ENCODE data around the gene ZNF467.

The ZNF467 gene

GRCh38 chr7:149789101-149789500 lies 15.7 kb upstream of the ZNF467 start:
- Histone ChIP-seq H3K27ac (no peak overlapping the region), H3K4me3 (no peak overlapping the region)

DNA sequence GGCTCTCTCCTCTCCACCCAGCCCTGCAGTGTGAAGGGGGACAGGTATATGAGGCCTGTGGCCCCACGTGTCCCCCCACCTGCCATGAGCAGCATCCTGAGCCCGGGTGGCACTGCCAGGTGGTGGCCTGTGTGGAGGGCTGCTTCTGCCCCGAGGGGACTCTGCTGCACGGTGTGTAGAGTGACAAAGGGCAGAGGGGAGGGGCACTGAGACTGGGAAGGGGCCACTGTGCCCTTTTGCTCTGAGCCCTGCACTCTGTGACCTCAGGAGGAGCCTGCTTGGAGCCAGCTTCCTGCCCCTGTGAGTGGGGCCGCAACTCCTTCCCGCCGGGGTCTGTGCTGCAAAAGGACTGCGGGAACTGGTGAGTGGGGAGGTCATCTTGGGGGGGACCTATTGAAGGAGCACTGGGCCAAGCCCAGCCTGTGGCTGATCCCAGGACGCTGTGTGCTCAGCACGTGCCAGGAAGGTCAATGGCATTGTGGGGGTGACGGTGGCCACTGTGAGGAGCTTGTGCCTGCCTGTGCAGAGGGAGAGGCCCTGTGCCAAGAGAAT lies 15.0 kb upstream of the ZNF467 start:
- Histone ChIP-seq H3K27ac (no peak overlapping the region), H3K4me3 (no peak overlapping the region)

GRCh38 chr7:149787428-149788299 lies 14.3 kb upstream of the ZNF467 start:
- H3K4me3 ChIP-seq, result no peak overlapping the region
- no peak overlapping the region for H3K27ac ChIP-seq

GRCh38 chr7:149785983-149786382 lies 12.6 kb upstream of the ZNF467 start:
- Histone ChIP-seq H3K27ac (no peak overlapping the region), H3K4me3 (no peak overlapping the region)

- Histone ChIP-seq H3K27ac (no peak overlapping the region), H3K4me3 (no peak overlapping the region)
Observed at GRCh38 chr7:149785402-149785801, 12.0 kb upstream of the ZNF467 start.

DNA sequence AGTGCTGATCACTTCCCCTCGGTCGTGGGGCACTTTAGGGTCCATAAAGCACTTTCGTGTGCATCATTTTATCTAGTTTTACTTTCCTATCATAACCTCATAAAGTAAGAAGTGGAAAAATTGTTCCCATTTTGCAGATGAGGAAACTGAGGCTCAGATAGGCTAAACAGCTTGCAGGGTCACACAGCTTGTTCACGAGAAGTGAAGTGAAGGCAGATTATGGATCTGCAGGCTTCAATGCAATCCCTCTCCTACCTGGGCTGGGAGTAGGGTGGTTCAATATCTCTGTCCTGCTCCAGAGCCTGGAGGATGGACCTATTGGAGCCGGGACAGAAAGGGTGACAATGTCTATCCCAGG lies 10.8 kb upstream of the ZNF467 start:
- no peak overlapping the region for H3K4me3 ChIP-seq
- no peak overlapping the region for H3K27ac ChIP-seq

GRCh38 chr7:149783386-149784250 lies 10.2 kb upstream of the ZNF467 start:
- no peak overlapping the region for H3K27ac ChIP-seq
- no peak overlapping the region for H3K4me3 ChIP-seq

DNA sequence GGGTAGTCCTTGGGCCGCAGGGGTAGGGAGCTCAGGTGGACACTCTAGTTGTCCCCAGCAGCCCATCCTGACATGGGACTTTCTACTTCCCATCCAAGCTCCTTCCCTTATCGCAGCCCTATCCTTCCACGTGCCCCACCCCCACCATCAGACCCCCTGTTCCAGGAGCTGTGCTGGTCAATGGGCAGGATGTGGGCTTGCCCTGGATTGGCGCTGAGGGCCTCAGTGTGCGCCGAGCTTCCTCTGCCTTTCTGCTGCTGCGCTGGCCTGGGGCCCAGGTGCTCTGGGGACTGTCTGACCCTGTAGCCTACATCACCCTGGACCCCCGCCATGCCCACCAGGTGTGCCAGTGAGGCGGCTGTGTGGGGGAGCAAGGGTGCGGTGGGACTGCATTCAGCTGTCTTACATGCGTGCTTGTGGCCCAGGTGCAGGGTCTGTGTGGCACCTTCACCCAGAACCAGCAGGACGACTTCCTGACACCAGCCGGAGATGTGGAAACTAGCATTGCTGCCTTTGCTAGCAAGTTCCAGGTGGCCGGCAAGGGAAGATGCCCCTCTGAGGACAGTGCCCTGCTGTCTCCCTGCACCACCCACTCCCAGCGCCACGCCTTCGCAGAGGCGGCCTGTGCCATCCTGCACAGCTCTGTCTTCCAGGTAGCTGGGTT lies 9.4 kb upstream of the ZNF467 start:
- no peak overlapping the region for H3K4me3 ChIP-seq
- H3K27ac ChIP-seq, result no peak overlapping the region

GRCh38 chr7:149781921-149782320 lies 8.5 kb upstream of the ZNF467 start:
- Histone ChIP-seq H3K4me3 (no peak overlapping the region), H3K27ac (no peak overlapping the region)

DNA sequence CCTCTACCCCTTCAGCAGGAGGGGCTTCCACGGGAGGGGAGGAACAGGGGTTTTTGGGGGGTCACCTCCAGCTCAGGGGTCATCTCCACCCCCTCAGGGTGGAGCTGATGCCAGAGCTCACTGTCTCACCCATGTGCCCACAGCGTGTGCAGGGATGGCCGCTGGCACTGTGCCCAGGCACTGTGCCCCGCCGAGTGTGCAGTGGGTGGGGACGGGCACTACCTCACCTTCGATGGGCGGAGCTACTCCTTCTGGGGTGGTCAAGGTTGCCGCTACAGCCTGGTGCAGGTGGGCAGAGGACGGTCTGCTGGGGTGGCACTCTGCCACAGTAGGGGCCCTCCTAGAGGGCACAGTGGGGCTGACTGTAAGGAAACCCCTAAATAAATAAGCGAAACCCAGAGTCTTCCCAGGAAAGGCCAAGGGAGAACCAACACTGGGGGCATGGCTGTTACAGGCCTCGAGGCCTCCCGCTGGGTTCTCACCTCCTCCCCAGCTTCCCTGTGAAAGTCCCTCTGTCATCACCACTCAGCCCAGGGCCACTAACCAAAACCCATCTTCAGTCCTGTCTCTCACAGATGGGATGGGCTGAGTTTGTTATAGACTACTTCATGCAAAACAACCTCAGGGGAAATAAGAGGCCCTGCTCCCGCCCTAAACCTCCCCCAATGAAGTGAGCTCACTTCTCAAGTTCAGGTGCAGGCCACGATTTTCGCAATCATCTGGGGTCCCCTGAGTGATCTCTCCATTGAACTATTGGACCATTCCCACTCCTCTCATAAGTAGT lies 7.4 kb upstream of the ZNF467 start:
- H3K4me3 ChIP-seq, result no peak overlapping the region
- no peak overlapping the region for H3K27ac ChIP-seq

- H3K4me3 ChIP-seq, result no peak overlapping the region
- no peak overlapping the region for H3K27ac ChIP-seq
Observed at GRCh38 chr7:149780056-149780455, 6.7 kb upstream of the ZNF467 start.

DNA sequence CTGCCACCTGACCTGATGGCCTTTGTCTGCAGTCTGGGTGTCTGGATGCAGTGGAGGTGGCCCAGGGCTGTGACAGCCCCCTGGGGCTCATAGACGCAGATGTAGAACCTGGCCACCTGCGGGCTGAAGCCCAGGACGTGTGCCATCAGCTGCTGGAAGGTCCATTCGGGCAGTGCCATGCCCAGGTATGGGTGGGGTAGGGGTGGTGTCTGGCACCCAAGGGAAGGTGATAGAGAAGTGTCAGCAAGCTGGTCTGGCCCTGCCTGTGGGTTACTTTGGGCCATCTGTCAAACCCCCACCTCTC lies 6.1 kb upstream of the ZNF467 start:
- no peak overlapping the region for H3K27ac ChIP-seq
- H3K4me3 ChIP-seq, result no peak overlapping the region

DNA sequence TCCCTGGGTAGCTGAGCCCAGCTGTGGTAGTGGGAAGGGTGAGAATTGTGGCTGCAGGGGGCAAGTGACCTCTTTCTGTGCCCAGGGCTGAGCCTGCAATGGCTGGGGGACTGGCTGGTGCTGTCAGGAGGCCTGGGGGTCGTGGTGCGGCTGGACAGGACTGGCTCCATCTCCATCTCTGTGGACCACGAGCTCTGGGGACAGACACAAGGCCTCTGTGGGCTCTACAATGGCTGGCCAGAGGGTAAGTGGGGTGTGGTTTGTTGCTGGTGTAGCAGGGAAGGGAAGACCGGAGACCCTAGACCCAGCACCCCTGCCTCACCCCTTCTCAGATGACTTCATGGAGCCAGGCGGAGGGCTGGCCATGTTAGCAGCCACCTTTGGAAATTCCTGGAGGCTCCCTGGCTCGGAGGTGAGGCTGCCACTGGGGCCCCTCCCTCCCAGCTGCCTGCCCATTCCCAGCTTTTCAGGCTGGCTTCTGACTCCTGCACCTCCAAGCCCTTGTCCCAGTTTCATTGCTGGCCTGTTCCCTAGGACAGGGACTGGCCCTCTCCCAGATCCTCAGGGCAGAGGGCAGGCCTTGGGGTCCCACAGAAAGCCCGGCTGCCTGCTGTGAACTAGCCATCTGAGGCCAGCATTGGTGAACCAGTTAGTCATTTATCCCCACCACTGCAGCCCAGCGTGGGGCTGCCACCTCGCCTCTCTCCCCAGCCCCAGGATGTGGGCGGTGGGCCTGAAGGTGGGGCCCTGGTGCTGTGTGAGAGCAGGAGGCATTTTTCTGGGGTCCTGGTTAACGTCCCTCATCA lies 5.5 kb upstream of the ZNF467 start:
- H3K4me3 ChIP-seq, result no peak overlapping the region
- H3K27ac ChIP-seq, result no peak overlapping the region

- Histone ChIP-seq H3K4me3 (no peak overlapping the region), H3K27ac (no peak overlapping the region)
Observed at GRCh38 chr7:149778327-149778637, 4.9 kb upstream of the ZNF467 start.

DNA sequence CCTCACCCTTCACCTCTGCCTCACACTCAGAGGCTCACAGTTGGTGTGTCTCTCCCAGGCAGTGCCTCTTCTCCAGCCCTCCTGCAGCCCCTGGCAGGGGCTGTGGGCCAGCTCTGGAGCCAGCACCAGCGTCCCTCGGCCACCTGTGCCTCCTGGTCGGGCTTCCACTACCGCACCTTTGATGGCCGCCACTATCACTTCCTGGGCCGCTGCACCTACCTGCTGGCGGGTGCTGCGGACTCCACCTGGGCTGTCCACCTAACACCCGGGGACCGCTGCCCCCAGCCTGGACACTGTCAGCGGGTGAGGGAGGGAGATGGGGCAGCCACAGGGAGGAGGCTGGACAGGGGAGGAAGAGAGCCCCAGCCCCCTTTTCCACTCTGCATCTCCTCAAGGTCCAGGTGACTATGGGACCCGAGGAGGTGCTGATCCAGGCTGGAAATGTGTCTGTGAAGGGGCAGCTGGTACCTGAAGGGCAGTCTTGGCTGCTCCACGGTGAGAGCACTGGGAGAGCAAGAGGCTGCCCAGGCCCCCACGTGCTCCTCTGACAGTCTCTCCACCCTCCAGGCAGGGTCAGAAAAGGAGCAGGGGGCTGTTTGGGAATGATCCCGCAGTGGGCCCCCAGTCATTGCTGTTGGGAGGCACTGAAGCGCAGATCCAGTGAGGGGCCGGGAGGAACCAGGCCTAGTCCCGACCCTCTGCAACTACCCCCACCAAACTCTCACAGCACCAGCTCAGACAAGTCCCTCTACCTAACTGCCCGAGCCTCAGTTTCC lies 4.4 kb upstream of the ZNF467 start:
- no peak overlapping the region for H3K27ac ChIP-seq
- no peak overlapping the region for H3K4me3 ChIP-seq

DNA sequence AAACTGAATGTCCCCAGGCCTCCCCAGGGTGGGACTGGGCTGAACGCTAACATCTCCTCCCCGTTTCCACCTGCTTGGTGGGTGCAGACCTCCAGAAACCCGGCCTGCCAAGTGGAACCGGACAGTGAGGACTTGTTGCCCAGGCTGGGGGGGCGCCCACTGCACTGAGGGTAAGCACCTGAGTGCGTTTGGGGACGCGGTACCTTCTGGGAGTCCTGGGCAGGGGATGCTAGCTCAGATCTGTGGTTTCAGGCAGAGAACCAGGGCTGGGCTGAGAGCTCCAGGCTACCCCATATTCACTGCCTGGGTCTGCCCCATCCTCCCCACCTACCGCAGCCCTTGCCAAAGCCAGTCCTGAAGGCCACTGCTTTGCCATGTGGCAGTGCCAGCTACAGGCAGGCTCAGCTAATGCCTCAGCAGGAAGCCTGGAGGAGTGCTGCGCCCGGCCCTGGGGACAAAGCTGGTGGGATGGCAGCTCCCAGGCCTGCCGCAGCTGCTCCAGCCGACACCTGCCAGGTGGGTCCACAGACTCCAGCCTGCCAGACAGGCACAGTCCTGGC lies 3.5 kb upstream of the ZNF467 start:
- H3K27ac ChIP-seq, result no peak overlapping the region

DNA sequence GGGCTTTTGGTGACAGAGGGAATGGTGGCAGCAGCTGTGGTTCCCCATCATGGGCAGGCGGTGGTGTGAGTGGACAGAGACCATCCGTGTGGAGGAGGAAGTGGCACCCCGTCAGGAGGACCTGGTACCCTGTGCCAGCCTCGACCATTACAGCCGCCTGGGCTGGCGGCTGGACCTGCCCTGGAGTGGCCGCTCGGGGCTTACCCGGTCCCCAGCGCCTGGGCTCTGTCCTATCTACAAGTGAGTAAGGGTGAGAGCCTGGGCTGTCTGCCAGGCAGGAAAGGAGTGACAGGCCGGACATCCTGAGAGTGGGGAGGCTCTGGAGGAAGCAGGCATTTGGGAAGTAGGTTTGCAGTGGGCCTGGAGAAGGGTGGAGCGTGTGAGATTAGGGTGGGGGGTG lies 2.9 kb upstream of the ZNF467 start:
- no peak overlapping the region for H3K4me3 ChIP-seq
- peak overlapping the region in 2 of 21 experiments; percentile 50 to 71 for H3K27ac ChIP-seq

More for the DNA sequence above, 3.5 kb upstream of the ZNF467 start:
- no peak overlapping the region for H3K4me3 ChIP-seq

DNA sequence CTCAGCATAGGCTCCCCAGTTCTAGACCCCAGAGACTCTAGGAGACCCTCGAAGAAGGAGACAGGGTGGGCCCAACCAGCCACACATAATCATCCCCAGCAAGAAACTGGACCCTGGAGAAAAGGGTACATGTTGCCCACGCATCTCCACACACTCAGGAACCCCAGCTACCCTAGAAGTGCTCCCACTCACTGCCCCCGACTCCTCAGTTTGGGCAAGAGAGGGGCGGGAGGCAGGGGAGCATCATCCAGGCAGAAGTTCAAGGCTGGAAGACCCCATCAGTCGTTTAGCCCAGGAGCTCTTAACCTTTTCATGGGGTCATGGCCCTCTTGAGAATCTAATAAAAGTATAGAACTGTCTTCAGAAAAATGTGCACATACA lies 1.8 kb upstream of the ZNF467 start:
- no peak overlapping the region for H3K27ac ChIP-seq
- H3K4me3 ChIP-seq, result no peak overlapping the region
